Stomach (tissue), 4 donors: ENCODE measurements around the gene LHFPL3.

ENCODE experiments used
- POLR2AphosphoS5 ChIP-seq, 3 donors: sonication (generic); formaldehyde crosslinking; IDR thresholded peaks; one replicate each; pipeline ENCODE4 v1.6.1; 2016; ENCODE audit warnings: antibody characterized with exemption in 3 of 3
- TF ChIP-seq, protein P1 (sequence below), 7 experiments: fragments of 450-650 bp in 4 of 7; fragments of 200-600 bp in 3 of 7; sonication (generic) in 3 of 7; IDR thresholded peaks; one replicate each; pipeline ENCODE4 v1.5.1; 2016 to 2019; ENCODE audit warnings: antibody characterized with exemption in 7 of 7, control low read depth in 2 of 7, mild to moderate bottlenecking in 1 of 7

DNA sequence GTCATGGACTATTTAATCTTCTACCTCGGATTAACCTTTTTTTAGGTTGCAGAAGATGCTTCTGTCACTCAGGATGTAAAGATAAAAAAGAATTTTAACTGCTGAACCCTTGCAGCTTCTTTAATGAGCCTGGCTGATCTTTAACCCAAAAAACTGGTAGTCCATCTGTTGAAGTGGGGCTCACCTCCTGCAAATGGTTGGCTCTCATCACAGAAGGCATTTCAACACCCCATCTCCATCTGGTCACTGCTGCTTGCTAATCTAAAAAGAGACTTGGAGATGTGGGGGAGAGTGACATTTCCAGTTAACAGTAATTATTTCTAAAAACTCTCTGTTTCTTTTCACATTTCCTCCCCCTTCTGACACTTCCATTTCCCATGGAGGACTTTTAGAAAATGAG lies 208.6 kb downstream of the LHFPL3 start:
- TF ChIP-seq, protein P1, sequence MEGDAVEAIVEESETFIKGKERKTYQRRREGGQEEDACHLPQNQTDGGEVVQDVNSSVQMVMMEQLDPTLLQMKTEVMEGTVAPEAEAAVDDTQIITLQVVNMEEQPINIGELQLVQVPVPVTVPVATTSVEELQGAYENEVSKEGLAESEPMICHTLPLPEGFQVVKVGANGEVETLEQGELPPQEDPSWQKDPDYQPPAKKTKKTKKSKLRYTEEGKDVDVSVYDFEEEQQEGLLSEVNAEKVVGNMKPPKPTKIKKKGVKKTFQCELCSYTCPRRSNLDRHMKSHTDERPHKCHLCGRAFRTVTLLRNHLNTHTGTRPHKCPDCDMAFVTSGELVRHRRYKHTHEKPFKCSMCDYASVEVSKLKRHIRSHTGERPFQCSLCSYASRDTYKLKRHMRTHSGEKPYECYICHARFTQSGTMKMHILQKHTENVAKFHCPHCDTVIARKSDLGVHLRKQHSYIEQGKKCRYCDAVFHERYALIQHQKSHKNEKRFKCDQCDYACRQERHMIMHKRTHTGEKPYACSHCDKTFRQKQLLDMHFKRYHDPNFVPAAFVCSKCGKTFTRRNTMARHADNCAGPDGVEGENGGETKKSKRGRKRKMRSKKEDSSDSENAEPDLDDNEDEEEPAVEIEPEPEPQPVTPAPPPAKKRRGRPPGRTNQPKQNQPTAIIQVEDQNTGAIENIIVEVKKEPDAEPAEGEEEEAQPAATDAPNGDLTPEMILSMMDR (IDR thresholded peaks at IDR 0.05), result no peak
- TF ChIP-seq POLR2AphosphoS5 (IDR thresholded peaks at IDR 0.05), result no peak
